ENCODE results near the gene PRKG1. TPM values are rescaled to one million over a fixed set of nuclear protein-coding genes. Genes with fewer than 3 reads are reported as not detected.

PRKG1 gene
- total RNA-seq, 2 experiments from 2014 or later, result not detected

DNA sequence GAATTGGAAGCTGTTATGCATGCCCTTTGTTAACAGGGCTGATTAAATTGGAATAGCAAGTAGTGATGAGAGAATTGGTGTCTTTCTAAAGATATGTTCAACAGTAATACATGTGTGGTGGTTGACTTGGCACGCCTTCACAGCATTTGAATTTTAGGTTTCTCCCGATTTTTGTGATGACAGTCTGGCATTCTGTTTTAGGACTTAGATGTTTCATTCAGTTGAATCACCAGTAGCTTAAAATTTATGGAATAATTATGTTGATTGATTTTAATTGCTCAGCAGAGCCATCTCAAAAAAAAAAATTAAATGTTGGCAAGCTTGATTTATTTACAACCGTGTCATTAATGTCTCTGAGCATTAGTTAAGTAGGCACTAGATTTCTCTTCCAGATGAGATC lies 405.4 kb downstream of the PRKG1 start:
- Mint-ChIP-seq H3K27ac (no peak overlapping the region), H3K36me3 (ENCODE audit: low read depth) (no peaks in the 10 kb centered on the region), H3K4me3 (no peak overlapping the region), H3K9me3 (no peaks in the 10 kb centered on the region), H3K4me1 (no peaks in the 10 kb centered on the region), H3K27me3 (no peaks in the 10 kb centered on the region)
- ChIA-PET CTCF (interaction anchor here (1.3 kb wide), 1 partner anchor 14 kb away, joined by 3 read pairs; no protein-coding TSS in a partner anchor), POLR2A (no interaction called here)
- no peak for DNase-seq

DNA sequence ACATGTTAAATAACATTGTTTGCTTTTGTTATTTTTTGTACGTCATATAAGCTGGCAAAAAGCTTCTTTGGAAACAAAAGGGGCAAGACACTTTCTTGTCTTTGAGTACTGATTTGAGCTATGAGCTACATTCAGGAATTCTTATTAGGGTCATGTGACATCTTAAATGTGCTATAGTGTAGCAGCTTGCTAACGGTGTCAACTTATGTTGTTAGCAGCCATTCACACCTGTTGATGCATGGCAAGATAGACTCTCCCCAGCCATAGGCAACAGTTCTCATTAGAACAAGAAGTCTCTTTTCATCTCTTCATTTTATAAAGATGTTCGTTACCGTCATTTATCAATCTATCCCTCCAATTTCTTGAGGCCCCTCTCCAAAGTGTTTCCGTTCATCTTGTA lies 411.4 kb downstream of the PRKG1 start:
- Mint-ChIP-seq H3K36me3 (ENCODE audit: low read depth) (no peaks in the 10 kb centered on the region), H3K4me1 (no peaks in the 10 kb centered on the region), H3K27me3 (no peaks in the 10 kb centered on the region), H3K4me3 (no peak overlapping the region), H3K27ac (no peak overlapping the region), H3K9me3 (no peaks in the 10 kb centered on the region)
- no peak for DNase-seq
- ChIA-PET CTCF (no interaction called here), POLR2A (no interaction called here)

DNA sequence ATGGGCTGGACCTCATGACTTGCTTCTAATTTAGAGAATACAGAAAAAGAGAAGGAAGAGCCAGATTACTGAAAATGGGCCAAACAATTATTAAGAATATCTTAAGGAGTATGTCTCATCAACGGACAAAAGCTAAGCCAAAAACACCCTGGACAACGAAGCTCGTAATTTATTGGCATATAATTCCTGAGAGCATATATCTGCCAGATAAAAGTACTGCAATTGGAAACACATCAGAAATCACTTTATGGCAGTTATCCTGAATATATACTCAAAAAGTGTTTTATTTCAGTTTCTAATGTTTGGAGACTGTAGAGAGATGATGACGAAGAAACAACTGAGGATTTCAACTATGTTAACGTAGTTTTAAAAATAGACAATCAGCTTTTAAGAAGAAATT lies 413.3 kb downstream of the PRKG1 start:
- ChIA-PET POLR2A (no interaction called here), CTCF (no interaction called here)
- no peaks in the 10 kb centered on the region for H3K36me3 Mint-ChIP-seq (ENCODE audit: low read depth)
- no peak for DNase-seq
- no peaks in the 10 kb centered on the region for H3K4me1 Mint-ChIP-seq
- H3K27me3 Mint-ChIP-seq, result no peaks in the 10 kb centered on the region
- no peaks in the 10 kb centered on the region for H3K9me3 Mint-ChIP-seq
- H3K4me3 Mint-ChIP-seq, result no peak overlapping the region
- H3K27ac Mint-ChIP-seq, result no peak overlapping the region

DNA sequence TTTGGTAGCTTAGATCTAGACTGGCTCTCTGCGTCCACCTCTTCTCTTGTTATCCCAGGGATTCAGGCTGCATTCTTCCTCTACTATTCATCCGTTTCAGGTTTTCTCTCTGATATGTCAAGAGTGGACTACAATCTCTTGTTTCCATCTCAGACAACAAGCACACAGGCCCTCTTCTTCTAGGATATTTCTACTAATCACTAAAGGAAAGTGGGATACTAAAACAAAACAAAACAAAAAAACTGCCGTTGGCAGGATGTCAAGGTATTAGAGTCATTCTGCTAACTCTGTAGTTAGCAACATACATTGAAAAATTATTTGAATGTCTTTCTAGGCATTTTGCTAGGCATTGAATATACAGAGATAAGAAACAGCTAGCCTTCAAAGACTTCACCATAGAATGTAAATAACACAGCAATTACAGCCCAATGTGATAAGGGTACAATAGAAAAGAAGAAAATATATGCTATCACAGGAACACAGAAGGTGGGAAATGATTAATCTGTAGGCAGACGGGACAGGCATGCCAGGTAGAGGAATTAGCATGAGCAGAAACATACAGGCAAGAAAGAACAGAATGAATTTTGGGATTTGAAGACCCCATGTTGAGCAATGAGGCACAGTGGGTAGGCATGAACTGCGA lies 414.6 kb downstream of the PRKG1 start:
- H3K27me3 Mint-ChIP-seq, result no peaks in the 10 kb centered on the region
- POLR2A ChIA-PET, result no interaction called here
- no peak overlapping the region for H3K27ac Mint-ChIP-seq
- H3K36me3 Mint-ChIP-seq (ENCODE audit: low read depth), result no peaks in the 10 kb centered on the region
- no peak overlapping the region for H3K4me3 Mint-ChIP-seq
- H3K9me3 Mint-ChIP-seq, result no peaks in the 10 kb centered on the region
- CTCF ChIA-PET, result no interaction called here
- no peak for DNase-seq
- no peaks in the 10 kb centered on the region for H3K4me1 Mint-ChIP-seq

DNA sequence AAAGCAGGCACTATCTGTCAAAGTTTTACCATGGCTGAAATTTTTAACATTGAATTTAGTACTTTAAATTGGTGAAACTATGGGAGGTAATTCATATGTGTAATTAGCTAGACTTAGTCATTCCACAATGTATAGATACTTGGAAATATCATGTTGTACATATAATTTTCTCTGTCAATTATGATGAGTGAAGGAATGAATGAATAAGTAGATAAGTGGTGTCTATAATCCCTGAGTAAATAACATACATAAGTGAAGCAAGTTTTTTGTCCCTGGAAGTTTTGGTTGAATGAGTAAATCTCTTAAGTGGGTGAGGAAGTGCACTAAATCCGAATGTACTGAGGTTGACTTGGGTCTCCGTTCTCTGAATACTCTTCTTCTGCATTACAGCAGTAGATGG lies 424.1 kb downstream of the PRKG1 start:
- Mint-ChIP-seq H3K9me3 (no peaks in the 10 kb centered on the region), H3K27ac (no peak overlapping the region), H3K36me3 (ENCODE audit: low read depth) (no peaks in the 10 kb centered on the region), H3K27me3 (no peaks in the 10 kb centered on the region), H3K4me3 (no peak overlapping the region), H3K4me1 (no peaks in the 10 kb centered on the region)
- no peak for DNase-seq
- POLR2A ChIA-PET, result no interaction called here
- CTCF ChIA-PET, result no interaction called here

DNA sequence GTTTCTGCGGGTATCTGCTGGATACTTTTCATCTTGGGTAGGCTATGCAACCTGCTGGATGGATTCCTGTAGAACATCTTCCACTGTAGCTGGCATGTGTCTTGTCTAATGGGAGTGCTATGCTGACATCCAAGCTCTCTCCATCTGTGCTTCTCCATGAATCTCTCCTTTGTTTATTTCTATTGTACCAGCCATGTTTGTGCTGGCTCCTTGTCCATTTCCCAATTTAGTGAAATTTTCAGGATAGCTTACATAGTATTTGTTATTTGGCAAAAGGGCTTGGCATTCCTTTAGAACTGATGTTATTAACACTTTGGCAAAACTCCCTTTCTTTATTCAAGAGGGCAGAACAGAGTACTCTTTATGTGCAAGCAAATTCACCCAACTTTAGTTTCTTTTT lies 427.1 kb downstream of the PRKG1 start:
- CTCF ChIA-PET, result no interaction called here
- POLR2A ChIA-PET, result no interaction called here
- Mint-ChIP-seq H3K4me1 (no peaks in the 10 kb centered on the region), H3K27ac (no peak overlapping the region), H3K4me3 (no peak overlapping the region), H3K36me3 (ENCODE audit: low read depth) (no peaks in the 10 kb centered on the region), H3K27me3 (no peaks in the 10 kb centered on the region), H3K9me3 (no peaks in the 10 kb centered on the region)
- DNase-seq, result no peak

DNA sequence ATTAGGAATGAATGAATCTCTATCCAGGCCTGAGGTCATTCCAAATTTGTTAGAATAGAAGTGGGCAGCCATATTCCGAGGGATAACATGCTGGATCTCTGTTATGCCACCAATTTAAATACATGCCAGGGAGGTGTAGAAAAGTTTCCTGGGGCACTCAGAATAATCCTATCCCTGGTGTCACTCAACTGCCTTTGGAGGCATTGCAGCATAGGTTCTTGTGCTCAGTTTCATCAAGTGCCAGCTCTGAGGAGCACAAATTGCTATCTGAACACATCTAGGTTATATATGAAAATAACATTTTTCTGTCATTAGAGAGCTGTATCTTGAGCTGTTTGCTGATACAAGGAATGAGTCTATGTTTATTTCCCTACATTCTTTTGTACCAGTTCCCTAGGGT lies 427.8 kb downstream of the PRKG1 start:
- H3K27me3 Mint-ChIP-seq, result no peaks in the 10 kb centered on the region
- no peaks in the 10 kb centered on the region for H3K36me3 Mint-ChIP-seq (ENCODE audit: low read depth)
- H3K4me1 Mint-ChIP-seq, result no peaks in the 10 kb centered on the region
- ChIA-PET CTCF (no interaction called here), POLR2A (no interaction called here)
- no peaks in the 10 kb centered on the region for H3K9me3 Mint-ChIP-seq
- H3K4me3 Mint-ChIP-seq, result no peak overlapping the region
- DNase-seq, result no peak
- no peak overlapping the region for H3K27ac Mint-ChIP-seq

DNA sequence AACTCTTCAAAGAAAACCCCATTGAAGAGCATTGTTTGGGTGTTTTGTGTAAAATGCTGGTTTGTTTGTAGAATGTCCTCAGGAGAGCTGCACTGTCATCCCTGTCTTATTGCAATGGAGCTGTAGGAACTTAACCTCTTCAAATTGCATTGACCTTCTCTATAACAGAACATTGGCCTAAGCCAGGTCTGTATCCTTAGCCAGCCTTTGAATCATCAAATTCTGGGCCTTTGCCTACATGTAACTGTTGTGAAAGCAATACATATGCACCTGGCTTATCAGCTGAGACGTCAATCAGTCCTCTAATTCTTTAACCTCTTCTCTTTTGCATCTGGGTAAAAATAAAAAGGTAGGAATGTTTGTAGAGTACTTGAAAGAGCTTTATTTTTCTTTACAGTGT lies 429.1 kb downstream of the PRKG1 start:
- POLR2A ChIA-PET, result no interaction called here

DNA sequence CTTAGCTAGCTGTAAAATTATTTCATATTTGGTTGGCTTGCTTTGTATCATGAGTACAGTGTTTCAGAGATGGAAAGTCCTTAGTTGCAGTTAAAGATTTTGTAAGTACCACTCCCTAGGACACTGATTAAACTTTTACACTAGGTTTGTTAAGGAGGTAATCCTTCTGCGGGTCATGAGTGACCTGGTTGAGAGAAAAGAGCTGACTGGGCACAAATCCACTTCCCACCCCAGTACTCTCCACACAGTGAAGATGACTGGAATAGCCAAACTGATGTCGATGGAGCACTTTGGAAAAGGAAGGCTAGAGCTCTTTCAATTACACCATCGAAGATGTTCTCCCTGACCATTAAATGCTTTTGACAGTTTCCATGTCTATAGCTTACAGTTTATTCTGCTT lies 433.2 kb downstream of the PRKG1 start:
- Mint-ChIP-seq H3K27me3 (no peaks in the 10 kb centered on the region), H3K4me1 (no peaks in the 10 kb centered on the region), H3K27ac (no peak overlapping the region), H3K4me3 (no peak overlapping the region), H3K9me3 (no peaks in the 10 kb centered on the region), H3K36me3 (ENCODE audit: low read depth) (no peaks in the 10 kb centered on the region)
- POLR2A ChIA-PET, result no interaction called here
- no peak for DNase-seq
- CTCF ChIA-PET, result interaction anchor here (0.9 kb wide), 1 partner anchor 9 kb away, joined by 3 read pairs; no protein-coding TSS in a partner anchor

More for the DNA sequence above, 429.1 kb downstream of the PRKG1 start:
- no peaks in the 10 kb centered on the region for H3K27me3 Mint-ChIP-seq
- no peaks in the 10 kb centered on the region for H3K4me1 Mint-ChIP-seq
- no peak overlapping the region for H3K4me3 Mint-ChIP-seq
- H3K9me3 Mint-ChIP-seq, result no peaks in the 10 kb centered on the region
- H3K36me3 Mint-ChIP-seq (ENCODE audit: low read depth), result no peaks in the 10 kb centered on the region
- DNase-seq, result no peak
- H3K27ac Mint-ChIP-seq, result no peak overlapping the region
- CTCF ChIA-PET, result no interaction called here

DNA sequence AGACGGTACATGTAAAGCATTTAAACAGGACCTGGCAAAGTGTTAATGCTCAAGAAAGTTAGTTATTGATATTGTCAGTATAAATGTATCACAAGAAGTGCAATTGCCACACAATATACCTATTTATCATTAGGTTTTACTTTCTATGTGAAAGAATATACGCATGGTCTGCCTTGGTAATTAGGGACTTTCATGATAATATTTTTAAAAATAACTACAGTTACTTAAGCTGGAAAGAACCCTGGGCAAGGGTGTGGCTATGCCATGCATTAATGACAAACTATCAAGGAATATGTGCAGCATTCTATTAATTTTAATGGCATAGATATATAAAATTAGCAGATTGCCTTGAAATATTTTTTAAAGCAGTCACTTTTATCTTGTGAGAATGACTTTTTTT lies 433.9 kb downstream of the PRKG1 start:
- no peak overlapping the region for H3K4me3 Mint-ChIP-seq

DNA sequence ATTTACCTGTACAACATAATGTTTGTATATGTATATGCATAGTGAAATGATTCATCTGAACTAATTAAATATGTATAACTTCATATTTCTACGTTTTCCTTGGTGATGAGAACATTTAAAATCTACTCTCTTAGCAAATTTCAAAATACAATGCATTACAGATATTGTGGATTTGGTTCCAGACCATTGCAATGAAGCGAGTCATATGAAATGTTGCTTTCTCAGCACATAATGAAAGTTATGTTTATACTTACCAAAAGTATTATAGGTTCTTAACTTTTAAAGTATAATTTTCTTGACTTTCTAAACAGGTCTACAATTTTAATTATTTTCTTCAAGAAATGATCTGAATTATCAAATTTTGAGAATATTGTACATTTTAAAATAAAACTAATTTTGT lies 435.9 kb downstream of the PRKG1 start:
- Mint-ChIP-seq H3K36me3 (ENCODE audit: low read depth) (no peaks in the 10 kb centered on the region), H3K27ac (no peak overlapping the region), H3K27me3 (no peaks in the 10 kb centered on the region), H3K4me3 (no peak overlapping the region), H3K9me3 (no peaks in the 10 kb centered on the region), H3K4me1 (no peaks in the 10 kb centered on the region)
- DNase-seq, result no peak
- POLR2A ChIA-PET, result no interaction called here
- CTCF ChIA-PET, result interaction anchor here (0.6 kb wide), 1 partner anchor 1128 kb away, joined by 5 read pairs; no protein-coding TSS in a partner anchor

More for the DNA sequence above, 433.9 kb downstream of the PRKG1 start:
- Mint-ChIP-seq H3K27ac (no peak overlapping the region), H3K27me3 (no peaks in the 10 kb centered on the region), H3K9me3 (no peaks in the 10 kb centered on the region), H3K4me1 (no peaks in the 10 kb centered on the region), H3K36me3 (ENCODE audit: low read depth) (no peaks in the 10 kb centered on the region)
- POLR2A ChIA-PET, result no interaction called here
- no peak for DNase-seq
- CTCF ChIA-PET, result interaction anchor here (0.9 kb wide), 1 partner anchor 8 kb away, joined by 3 read pairs; no protein-coding TSS in a partner anchor

DNA sequence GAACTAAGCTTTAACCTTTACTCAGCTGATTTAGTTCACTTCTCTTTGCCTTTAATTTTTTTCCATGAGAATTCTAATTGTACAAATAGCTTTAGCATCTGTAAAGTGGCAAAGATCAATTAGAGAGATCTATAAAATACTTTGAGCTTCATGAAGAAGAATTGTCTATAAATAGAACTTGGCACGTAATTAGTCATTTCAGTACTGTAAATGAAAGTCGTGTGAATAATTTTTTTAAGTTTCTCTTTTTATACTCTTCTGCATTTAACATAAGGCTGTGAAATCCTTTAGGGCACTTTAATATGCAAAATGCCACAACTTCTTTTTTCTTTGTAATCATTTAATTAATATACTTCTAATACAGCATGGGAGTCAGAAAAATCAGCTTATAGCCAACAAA lies 447.3 kb downstream of the PRKG1 start:
- no peak overlapping the region for H3K4me3 Mint-ChIP-seq
- no peaks in the 10 kb centered on the region for H3K27me3 Mint-ChIP-seq
- H3K9me3 Mint-ChIP-seq, result no peaks in the 10 kb centered on the region
- no peak overlapping the region for H3K27ac Mint-ChIP-seq
- H3K4me1 Mint-ChIP-seq, result no peaks in the 10 kb centered on the region
- POLR2A ChIA-PET, result no interaction called here
- CTCF ChIA-PET, result no interaction called here
- no peaks in the 10 kb centered on the region for H3K36me3 Mint-ChIP-seq (ENCODE audit: low read depth)
- no peak for DNase-seq

DNA sequence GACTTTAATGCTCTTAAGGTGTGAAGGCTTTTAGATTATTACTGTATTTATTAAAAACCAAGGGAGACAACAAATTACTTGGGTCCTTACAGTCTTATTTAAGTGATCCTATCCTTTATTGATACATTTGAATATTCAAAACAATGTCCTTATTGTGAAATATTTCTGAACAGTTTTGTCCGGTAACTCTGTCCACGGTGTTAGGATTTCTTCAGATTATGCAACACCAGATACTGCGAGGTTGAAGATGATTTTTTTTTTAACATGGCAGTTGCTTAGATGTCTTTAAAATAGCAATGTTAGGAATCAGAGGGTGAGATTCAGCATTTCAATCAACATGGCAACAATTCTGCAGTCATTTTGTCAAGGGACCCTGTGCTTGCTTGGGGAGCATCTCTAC lies 448.6 kb downstream of the PRKG1 start:
- H3K36me3 Mint-ChIP-seq (ENCODE audit: low read depth), result no peaks in the 10 kb centered on the region
- no peaks in the 10 kb centered on the region for H3K4me1 Mint-ChIP-seq
- no peak overlapping the region for H3K4me3 Mint-ChIP-seq
- DNase-seq, result no peak
- CTCF ChIA-PET, result no interaction called here
- no peak overlapping the region for H3K27ac Mint-ChIP-seq
- POLR2A ChIA-PET, result no interaction called here
- H3K9me3 Mint-ChIP-seq, result no peaks in the 10 kb centered on the region
- no peaks in the 10 kb centered on the region for H3K27me3 Mint-ChIP-seq

DNA sequence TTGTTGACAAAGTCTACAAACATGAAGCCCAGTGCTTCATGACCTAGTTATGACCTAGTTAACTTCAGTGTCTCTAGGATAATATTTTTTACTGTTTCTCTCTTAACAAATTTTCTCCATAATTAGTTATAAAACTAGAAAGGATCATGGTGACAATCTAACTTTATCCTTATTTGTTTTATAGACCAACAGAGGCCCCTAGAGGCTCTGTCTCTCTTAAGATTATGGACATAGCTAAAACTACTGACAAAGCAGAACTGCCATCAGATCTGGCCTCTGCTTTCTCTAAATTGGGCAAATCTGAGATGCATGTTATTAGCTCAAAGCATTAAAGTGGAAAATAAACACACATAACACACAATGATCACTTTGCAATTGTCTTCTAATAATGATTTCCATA lies 449.2 kb downstream of the PRKG1 start:
- POLR2A ChIA-PET, result no interaction called here
- H3K36me3 Mint-ChIP-seq (ENCODE audit: low read depth), result no peaks in the 10 kb centered on the region
- DNase-seq, result no peak

More for the DNA sequence above, 449.2 kb downstream of the PRKG1 start:
- Mint-ChIP-seq H3K27me3 (no peaks in the 10 kb centered on the region), H3K4me1 (no peaks in the 10 kb centered on the region), H3K27ac (no peak overlapping the region), H3K4me3 (no peak overlapping the region), H3K9me3 (no peaks in the 10 kb centered on the region)
- CTCF ChIA-PET, result no interaction called here

All from activated CD4-positive, alpha-beta T cell treated with anti-CD3 and anti-CD28 coated beads, Interleukin-2, amount 10 ng/mL, durations not matched to agents 7 days and 5 days (primary cell).